ENCODE results near the gene RBFOX1.

Gene RBFOX1

GRCh38 chr16:7691533-7691932, 358.9 kb downstream of the RBFOX1 start:
- DNase-seq (ENCODE audit: low spot score), result no peak

- no peak for DNase-seq (ENCODE audit: low spot score)
Observed at GRCh38 chr16:7703672-7704071, 371.0 kb downstream of the RBFOX1 start.

DNA sequence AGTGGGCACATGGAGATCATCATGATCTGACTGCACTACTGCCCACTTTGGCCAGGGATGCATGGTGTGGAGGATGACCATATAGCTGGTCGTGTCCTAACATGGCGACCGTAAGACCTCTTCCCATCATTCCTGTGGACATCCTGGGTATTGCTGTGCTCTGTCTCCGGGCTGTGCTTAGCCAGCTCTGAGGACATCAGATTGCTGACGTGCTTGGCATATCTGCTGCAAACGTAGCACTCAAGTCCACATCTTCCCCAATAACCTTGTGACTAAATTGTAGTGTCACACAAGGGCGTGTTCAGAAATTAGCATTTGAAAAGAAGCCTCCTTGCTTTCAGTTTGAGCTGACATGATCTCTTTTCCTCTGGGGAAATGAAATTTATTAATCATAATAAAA, 373.2 kb downstream of the RBFOX1 start:
- no peak for DNase-seq (ENCODE audit: low spot score)

DNA sequence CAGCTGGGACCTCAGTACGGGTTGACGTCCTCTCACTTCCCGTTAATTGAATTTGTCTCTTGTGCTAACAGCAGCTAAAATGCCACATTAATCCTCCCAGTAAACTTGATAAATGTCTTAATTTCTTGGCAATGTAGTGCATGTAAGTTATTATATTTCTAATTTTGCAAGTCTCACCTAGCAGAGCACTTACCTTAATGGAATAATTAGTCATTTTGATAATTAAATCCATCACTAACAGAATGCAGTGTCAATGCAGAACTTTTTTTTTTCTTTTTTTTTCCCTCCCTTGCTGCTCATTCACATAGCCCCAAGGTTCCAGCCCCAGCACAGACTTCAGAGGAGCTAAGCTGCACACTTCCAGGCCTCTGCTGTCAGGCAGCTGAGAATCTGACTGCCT, 376.5 kb downstream of the RBFOX1 start:
- no peak for DNase-seq (ENCODE audit: low spot score)

DNA sequence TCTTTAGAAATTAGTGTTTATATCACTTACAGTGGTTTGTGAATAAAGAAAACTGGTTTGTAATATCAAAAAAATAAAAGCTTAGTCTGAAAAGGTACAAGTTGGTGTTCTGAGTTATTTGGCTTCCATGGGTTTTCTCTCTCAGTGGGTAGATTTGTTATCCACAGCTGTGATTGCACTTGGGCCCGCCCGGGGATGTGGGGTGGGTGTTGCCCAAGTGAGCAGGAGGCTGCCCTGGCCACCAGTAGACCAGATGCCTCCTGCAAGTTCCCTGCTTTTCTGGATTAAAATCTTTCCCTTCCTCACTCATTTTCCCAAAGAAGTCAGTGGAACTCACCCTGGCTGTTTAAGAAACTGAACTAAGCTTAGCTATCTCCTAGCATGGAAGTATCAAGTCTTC, 380.6 kb downstream of the RBFOX1 start:
- no peak for DNase-seq (ENCODE audit: low spot score)

GRCh38 chr16:7714775-7715174, 382.1 kb downstream of the RBFOX1 start:
- DNase-seq (ENCODE audit: low spot score), result no peak

DNA sequence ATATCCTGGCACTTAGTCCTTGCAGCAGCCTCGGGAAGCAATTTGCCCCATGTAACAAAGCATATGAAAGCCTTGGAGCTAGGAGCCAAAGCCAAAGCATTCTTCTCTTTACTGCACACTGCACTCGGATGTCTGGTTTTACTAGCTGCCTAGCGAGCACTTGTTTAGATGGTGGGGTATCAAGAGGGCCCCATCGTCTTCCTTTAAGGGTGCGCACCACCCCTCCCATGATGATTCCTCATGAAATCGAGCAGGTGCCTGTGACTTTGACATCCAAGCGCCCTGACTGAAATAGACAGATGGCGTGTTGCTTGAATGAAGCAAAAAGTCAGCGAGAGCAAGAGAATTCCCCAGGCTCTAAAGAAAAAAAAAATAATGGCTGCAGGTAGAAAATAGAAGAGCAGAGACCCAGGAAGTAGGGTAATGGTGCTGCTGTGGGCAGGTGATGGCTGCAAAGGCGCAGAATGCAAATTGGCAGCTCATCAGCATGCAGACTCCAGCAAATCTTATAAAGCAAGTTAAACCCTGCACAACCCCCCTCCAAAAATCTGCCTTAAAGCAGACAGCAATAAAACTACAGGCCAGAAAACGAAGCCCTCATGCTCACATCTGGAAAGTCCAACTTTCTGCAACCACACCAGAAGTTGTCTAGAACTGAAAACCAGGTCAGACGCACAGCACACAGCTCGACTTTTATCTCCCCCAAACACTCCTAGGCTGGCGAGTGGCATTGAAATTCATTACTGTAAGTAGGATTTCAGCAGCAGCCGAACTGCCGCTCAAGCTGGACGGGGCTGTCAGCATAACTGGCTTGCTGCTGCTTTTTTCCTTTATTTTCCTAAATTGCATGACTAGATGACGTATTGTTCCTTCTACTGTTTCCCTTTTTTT, 384.3 kb downstream of the RBFOX1 start:
- DNase-seq (ENCODE audit: low spot score), result no peak

- DNase-seq (ENCODE audit: low spot score), result no peak
Observed at GRCh38 chr16:7722761-7723160, 390.1 kb downstream of the RBFOX1 start.

DNA sequence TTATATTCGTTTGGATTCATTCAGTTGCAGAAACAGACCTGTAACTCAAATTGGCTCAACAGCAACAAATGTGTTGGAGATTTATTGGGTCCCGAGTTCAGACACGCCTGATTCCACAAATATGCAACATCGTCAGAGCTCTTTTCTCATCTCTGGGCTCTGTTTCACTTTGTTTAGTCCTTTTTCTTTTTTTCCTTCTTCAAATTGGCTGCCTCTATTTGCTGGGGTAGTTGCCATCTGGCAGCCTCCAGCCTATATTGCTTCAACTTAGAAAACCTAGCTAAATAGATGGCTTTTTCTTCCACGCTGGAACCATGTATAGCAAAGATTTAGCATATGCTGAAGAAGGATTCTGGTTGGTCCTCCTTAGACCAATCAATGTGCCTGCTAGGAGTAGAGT, 398.5 kb downstream of the RBFOX1 start:
- DNase-seq (ENCODE audit: low spot score), result no peak

GRCh38 chr16:7736138-7736665, 403.6 kb downstream of the RBFOX1 start:
- DNase-seq (ENCODE audit: low spot score), result no peak

DNA sequence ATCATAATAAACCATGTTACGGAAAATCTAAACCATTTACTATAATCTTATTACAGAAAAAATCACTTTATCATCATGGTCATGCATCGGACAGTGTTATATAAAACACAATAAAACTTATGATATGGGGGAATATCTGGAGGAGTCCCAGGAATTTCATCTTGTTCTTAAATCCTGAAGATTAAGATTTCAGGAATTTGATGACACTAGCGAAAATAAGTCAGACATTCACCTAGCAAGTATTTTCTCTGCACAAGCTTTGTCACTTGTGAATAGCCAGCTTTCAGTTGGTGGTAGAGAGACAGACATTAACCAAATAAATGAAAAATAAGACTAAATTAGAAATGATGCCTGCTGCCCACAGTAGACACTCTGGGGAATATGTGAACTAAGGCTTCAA, 410.0 kb downstream of the RBFOX1 start:
- no peak for DNase-seq (ENCODE audit: low spot score)

- DNase-seq (ENCODE audit: low spot score), result no peak
Observed at GRCh38 chr16:7744546-7745264, 412.1 kb downstream of the RBFOX1 start.

GRCh38 chr16:7745276-7745675, 412.6 kb downstream of the RBFOX1 start:
- DNase-seq (ENCODE audit: low spot score), result no peak

- DNase-seq (ENCODE audit: low spot score), result no peak
Observed at GRCh38 chr16:7746941-7747340, 414.3 kb downstream of the RBFOX1 start.

- DNase-seq (ENCODE audit: low spot score), result no peak
Observed at GRCh38 chr16:7748522-7748921, 415.9 kb downstream of the RBFOX1 start.

DNA sequence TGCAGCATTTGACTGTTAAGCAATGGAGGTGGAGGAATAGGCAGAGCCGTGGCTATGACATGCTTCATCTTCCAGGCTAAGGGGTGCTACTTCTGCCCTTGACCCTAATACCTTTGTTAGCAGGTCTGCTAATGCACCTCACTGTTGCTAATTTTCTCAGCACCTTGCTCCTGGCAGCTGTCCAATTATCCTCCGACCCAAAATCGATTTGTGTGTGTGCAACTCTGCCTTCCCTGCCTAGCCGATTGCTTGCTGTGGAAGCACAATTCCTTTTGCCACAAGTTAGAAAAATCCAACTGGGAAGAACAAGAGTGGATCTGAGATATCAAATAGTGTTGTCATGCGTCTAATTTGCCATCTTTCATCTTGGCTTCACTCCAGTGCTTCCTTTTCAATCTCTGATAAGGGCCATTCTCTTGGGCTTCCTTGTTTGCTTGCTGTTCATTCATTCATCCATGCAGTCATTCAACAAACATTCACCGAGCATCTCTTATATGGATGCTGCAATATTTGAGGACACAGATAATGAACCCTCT, 422.8 kb downstream of the RBFOX1 start:
- no peak for DNase-seq (ENCODE audit: low spot score)

Data from GM03348 (cell line).